ENCODE data around the gene AGAP3.
A peak's percentile ranks its signal among the peaks of the same experiment; 100 is the strongest.

AGAP3 gene

GRCh38 chr7:151057989-151058780 lies 28.1 kb upstream of the AGAP3 start:
- DNase-seq (ENCODE audit: low read depth in 2 of 2): peak; percentile 97

GRCh38 chr7:151058781-151059366 lies 27.4 kb upstream of the AGAP3 start:
- DNase-seq (ENCODE audit: low read depth in 2 of 2): no peak

- DNase-seq (ENCODE audit: low read depth in 2 of 2): peak; percentile 52 to 69
These were observed 26.7 kb upstream of the AGAP3 start, which contains the start of gene SLC4A2 for GRCh38 chr7:151059367-151060112. Gene SLC4A2, plus strand, starts transcription at chr7:151059589. Its CDS starts 2,399 bp downstream, at chr7:151061988.

GRCh38 chr7:151060113-151060415 lies 26.2 kb upstream of the AGAP3 start:
- no peak for DNase-seq (ENCODE audit: low read depth in 2 of 2)

- DNase-seq (ENCODE audit: low read depth in 2 of 2): no peak
These were observed 25.7 kb upstream of the AGAP3 start for GRCh38 chr7:151060416-151061212.

- no peak for DNase-seq (ENCODE audit: low read depth in 2 of 2)
These were observed 24.8 kb upstream of the AGAP3 start for GRCh38 chr7:151061213-151062110.

GRCh38 chr7:151062111-151062398 lies 24.2 kb upstream of the AGAP3 start:
- DNase-seq (ENCODE audit: low read depth in 2 of 2): no peak

GRCh38 chr7:151062399-151063211 lies 23.7 kb upstream of the AGAP3 start:
- DNase-seq (ENCODE audit: low read depth in 2 of 2): no peak

GRCh38 chr7:151063212-151063561 lies 23.1 kb upstream of the AGAP3 start:
- DNase-seq (ENCODE audit: low read depth in 2 of 2): no peak

GRCh38 chr7:151064454-151064853 lies 21.8 kb upstream of the AGAP3 start:
- no peak for DNase-seq (ENCODE audit: low read depth in 2 of 2)

- DNase-seq (ENCODE audit: low read depth in 2 of 2): no peak
These were observed 21.3 kb upstream of the AGAP3 start for GRCh38 chr7:151064993-151065392.

- DNase-seq (ENCODE audit: low read depth in 2 of 2): no peak
These were observed 20.8 kb upstream of the AGAP3 start for GRCh38 chr7:151065516-151065915.

- DNase-seq (ENCODE audit: low read depth in 2 of 2): no peak
These were observed 19.9 kb upstream of the AGAP3 start for GRCh38 chr7:151066273-151066974.

GRCh38 chr7:151068069-151068773 lies 18.1 kb upstream of the AGAP3 start:
- no peak for DNase-seq (ENCODE audit: low read depth in 2 of 2)

GRCh38 chr7:151069841-151070573 lies 16.3 kb upstream of the AGAP3 start:
- no peak for DNase-seq (ENCODE audit: low read depth in 2 of 2)

GRCh38 chr7:151070574-151070960 lies 15.7 kb upstream of the AGAP3 start:
- no peak for DNase-seq (ENCODE audit: low read depth in 2 of 2)

GRCh38 chr7:151071032-151071866 lies 15.0 kb upstream of the AGAP3 start:
- DNase-seq (ENCODE audit: low read depth in 2 of 2): no peak

- no peak for DNase-seq (ENCODE audit: low read depth in 2 of 2)
These were observed 12.3 kb upstream of the AGAP3 start for GRCh38 chr7:151073990-151074389.
